GM13976 (cell line): ENCODE data around the gene CCDC91.

ENCODE experiments used
- DNase-seq: peaks from one replicate; pipeline ENCODE4 v3.0.0; 2012; ENCODE audit warnings: low spot score
- CTCF ChIP-seq: IDR thresholded peaks from 2 replicates; pipeline ENCODE4 v1.5.1; 2012; ENCODE audit warnings: borderline replicate concordance, mild to moderate bottlenecking; ENCODE audit not compliant: insufficient read depth; ENCODE audit errors: extremely low read depth, missing control alignments, control extremely low read depth
- in situ Hi-C: fragments of 300-500 bp; cut with MboI; formaldehyde crosslinking; loops from one replicate; pipeline ENCODE4 v1.12.0; 2022; ENCODE audit warnings: low sequenced_read_pairs, mixed read lengths, inconsistent platforms; ENCODE audit not compliant: unreplicated experiment

Gene CCDC91

GRCh38 chr12:28552251-28552970, 362.2 kb downstream of the CCDC91 start:
- no peak for DNase-seq
- in situ Hi-C loops: no loop called here
- TF ChIP-seq CTCF: no peak

DNA sequence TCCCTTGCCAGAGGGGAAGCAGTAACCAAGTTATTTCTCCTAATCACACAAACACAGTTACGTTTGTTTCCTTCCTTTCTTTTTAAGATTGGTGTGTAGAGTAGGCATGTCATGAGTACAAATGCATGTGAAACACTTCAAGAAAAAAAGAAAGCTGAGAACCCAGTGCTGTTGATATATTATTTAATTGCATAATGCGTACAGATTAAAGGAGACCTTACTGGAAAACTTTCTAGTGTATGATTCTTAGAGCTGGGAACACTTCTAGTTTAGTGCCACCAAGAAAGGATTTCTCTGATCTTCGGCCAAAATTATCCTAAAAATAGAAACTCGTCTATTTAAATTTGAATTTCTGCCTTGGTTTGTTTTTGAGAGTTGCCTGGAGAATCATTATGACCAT, 365.5 kb downstream of the CCDC91 start:
- in situ Hi-C loops: no loop called here
- TF ChIP-seq CTCF: no peak
- no peak for DNase-seq

DNA sequence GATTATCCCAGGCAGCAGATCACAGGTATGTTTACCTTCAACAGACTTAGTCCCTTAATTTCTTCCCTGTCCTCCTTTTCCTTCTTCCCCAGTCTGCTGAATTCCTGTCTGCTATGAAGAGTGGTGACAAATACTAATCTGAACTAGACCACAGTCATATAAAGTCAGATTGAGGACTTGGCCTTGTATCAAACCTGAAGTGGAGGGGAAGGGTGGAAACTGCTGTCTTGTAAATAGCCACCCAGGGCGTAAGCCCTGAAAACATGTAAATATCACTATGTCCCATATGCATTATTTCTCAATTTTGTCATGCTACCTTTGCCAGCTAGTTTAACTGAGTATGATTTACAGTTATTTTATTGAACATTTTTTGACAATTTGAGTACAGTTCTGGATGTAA, 368.0 kb downstream of the CCDC91 start:
- DNase-seq: no peak
- in situ Hi-C loops: no loop called here

GRCh38 chr12:28563286-28563685, 373.0 kb downstream of the CCDC91 start:
- no peak for TF ChIP-seq CTCF
- no peak for DNase-seq
- in situ Hi-C loops: no loop called here

More for the DNA sequence above, 368.0 kb downstream of the CCDC91 start:
- no peak for TF ChIP-seq CTCF

DNA sequence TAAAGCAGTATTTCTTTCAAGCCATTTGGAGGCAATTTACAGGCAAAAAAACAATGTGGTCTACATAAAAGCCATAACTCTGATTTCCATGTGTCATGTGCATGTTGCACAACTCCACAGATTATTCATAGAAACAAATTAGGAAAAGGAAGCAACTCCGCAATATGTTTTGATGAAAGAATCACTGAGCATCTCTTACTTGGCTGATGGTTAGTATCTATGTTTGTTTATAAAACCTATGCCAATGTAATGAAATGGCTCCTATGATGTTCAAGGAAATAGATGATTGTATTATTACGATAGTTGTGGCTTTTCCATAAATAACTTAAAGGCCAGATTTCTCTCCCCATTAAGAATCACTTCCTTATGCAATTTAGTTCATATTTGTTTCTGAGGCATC, 373.7 kb downstream of the CCDC91 start:
- no peak for DNase-seq
- in situ Hi-C loops: no loop called here
- TF ChIP-seq CTCF: no peak

DNA sequence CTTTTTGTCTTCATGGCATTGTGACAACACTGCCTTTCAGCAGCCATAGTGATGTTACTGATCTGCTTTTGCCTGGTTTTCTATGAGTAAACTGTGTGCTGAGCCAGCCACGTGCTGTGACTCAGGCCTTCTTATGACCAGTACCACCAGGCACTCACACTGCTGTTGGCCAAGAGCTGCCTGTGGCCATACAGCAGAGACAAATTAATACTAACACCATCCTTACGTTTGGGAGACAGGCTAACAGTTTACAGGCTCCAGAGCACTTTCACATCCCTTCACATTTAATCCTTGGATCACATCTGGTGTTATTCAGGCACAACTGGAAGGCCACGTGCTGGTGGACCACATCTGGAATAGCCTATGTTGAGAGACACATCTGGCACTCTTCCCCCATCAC, 377.9 kb downstream of the CCDC91 start:
- in situ Hi-C loops: no loop called here
- TF ChIP-seq CTCF: no peak
- DNase-seq: no peak
